HuH-7.5 (cell line): ENCODE results near the gene MDM1.

Experiments
- DNase-seq: peaks from one replicate; pipeline ENCODE4 v3.0.0; 2011; ENCODE audit warnings: low spot score

MDM1 gene

GRCh38 chr12:68272732-68273131, 59.4 kb downstream of the MDM1 start:
- DNase-seq: no peak

GRCh38 chr12:68271346-68271745, 60.8 kb downstream of the MDM1 start:
- DNase-seq: no peak

GRCh38 chr12:68270358-68270757, 61.8 kb downstream of the MDM1 start:
- no peak for DNase-seq

GRCh38 chr12:68269779-68270178, 62.4 kb downstream of the MDM1 start:
- DNase-seq: no peak

GRCh38 chr12:68268967-68269366, 63.2 kb downstream of the MDM1 start:
- no peak for DNase-seq

GRCh38 chr12:68267892-68268396, 64.2 kb downstream of the MDM1 start:
- no peak for DNase-seq

- no peak for DNase-seq
Measured at GRCh38 chr12:68264857-68265256, 67.3 kb downstream of the MDM1 start.

GRCh38 chr12:68264158-68264855, 67.9 kb downstream of the MDM1 start:
- no peak for DNase-seq

- no peak for DNase-seq
Measured at GRCh38 chr12:68263366-68263765, 68.8 kb downstream of the MDM1 start.

- DNase-seq: no peak
Measured at GRCh38 chr12:68261896-68262295, 70.3 kb downstream of the MDM1 start.

- no peak for DNase-seq
Measured at GRCh38 chr12:68260153-68260552, 72.0 kb downstream of the MDM1 start.

GRCh38 chr12:68259318-68259940, 72.7 kb downstream of the MDM1 start:
- no peak for DNase-seq

- no peak for DNase-seq
Measured at GRCh38 chr12:68253504-68253903, 78.7 kb downstream of the MDM1 start, which contains the start of gene IL22. Gene IL22, minus strand, starts transcription at chr12:68253604. Its CDS starts 156 bp downstream, at chr12:68253448.

GRCh38 chr12:68252077-68252476, 80.1 kb downstream of the MDM1 start:
- no peak for DNase-seq

GRCh38 chr12:68250454-68250853, 81.7 kb downstream of the MDM1 start:
- no peak for DNase-seq

GRCh38 chr12:68247785-68248184, 84.4 kb downstream of the MDM1 start:
- DNase-seq: no peak

- DNase-seq: no peak
Measured at GRCh38 chr12:68246350-68246749, 85.8 kb downstream of the MDM1 start.

GRCh38 chr12:68245180-68246021, 86.8 kb downstream of the MDM1 start:
- no peak for DNase-seq
